NCI-H524 treated with DMSO at 0.1 percent for 48 hours (cell line): ENCODE measurements around the gene RING1.

Experiments
- DNase-seq: peaks from one replicate; lab custom pipeline; 2025; lab: John Stamatoyannopoulos, UW

The RING1 gene

DNA sequence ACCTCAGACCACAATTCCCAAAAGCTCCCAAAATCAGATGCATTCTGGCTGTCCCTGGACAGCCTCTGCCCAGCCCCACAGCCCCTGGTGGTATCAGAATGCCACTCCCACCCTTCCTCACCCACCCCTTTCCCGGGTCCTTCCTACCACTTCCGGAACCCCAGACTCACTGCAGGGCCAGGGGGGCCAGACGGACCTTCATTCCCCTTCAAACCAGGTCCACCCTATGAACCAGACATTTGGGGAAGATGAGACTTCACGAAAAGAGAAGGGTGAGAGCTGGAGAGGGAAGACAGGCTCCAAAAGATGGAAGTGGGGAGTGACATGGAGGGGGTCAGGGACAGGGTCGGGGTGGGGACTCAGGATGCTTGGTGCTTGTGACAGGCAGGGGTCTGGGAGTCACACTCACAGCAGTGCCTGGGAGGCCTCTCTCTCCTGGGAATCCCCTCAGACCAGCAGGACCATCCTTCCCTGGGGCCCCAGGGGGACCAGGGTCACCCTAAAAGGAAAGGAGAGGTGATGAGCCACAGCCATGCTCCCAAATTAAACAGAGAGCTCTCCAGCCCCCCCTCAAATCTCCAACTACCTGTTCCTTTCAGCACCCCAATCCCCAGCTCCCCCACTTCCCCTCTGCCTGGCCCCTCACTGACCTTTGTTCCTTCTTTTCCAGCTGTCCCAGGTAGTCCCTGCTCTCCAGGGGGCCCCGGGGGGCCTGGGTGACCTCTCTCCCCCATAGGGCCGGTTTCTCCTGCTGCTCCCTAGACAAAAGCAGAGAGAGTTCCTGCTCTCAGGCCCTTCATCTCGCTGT is 36.2 kb upstream of the RING1 start:
- no peak for DNase-seq

DNA sequence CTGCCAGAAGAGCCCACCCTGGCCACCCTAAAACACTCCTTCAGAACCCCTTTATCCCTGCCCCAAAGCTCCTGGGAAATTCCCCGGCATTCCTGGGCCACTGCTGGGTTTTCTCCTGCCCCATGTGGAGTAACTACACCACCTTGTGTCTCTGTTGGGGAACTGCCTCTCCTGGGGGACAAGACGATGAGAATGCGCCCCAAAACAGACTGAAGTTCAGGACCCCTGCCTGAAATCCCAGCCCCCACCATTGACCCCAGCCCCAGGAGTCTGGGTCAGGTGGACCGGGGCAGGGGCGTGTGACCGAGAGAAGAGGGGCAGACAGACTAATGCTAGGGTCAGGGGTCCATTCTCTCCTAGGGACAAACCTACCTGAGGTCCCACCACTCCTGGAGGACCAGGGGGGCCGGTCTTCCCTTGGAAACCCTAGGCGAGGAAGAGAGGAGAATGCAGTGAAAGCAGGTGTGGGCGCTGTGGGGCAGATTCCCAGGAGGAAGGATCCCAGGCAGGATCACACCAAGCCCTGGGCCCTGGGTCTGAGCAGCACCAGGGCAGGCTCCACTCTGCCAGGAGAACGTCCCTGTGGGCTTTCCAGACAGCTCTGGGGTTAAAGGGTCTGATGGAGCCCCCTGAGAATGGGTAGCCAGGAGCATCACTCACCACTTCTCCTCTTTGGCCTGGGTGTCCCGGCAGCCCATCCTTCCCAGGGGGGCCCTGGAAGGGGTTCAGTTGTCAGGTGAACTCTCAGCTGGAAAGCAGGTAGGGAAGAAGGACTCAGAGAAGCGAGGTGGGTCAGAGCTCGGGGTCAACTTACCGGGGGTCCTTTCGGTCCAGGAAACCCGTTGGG is 35.4 kb upstream of the RING1 start:
- no peak for DNase-seq

DNA sequence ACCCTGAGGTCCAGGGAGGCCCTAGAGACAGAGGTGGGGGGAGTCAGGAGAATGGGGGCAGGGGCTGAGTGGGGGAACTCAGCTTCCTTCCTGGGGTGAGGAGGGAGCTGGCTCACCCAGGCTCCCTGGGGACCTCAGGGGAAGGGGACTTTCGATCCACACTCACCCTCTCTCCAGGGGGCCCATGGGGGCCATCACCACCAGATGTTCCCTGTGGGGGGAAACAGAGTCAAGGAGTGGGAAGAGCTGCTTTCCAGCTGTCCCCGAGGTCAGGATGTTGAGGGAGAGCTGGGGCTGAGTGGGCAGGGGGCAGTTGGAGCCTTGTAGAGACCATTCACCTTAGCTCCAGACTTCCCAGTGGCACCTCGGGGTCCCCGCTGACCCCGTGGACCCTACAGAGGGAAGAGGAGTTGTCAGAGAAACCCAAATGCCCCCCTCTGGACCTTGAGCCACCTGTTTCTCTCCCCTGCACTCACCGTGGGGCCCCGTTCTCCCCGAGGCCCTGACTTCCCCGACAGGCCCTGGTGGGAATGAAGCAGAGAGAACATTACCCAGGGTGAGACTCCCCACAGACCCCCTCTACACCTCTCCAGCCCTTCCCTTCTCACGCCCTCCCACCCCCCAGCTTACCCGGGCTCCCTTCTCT is 34.6 kb upstream of the RING1 start:
- no peak for DNase-seq

DNA sequence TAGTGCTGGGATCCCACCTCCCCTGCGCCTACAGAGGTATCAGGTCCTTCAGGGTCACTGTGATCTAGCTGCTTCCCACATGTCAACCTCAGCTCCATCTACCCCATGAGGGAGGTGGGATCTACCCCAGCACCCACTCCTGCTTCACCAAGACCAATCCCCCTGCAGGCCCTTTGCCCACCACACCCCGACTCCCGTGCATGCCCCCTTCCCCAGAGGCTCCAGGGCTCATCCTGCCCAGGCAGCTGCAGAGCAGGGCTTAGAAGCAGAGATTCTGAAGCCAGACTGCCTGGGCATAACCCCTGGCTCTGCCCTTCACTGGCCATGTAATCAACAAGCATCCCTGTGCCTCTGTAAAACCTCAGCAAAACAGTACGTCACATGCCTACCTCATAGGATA is 33.5 kb upstream of the RING1 start:
- DNase-seq: no peak

DNA sequence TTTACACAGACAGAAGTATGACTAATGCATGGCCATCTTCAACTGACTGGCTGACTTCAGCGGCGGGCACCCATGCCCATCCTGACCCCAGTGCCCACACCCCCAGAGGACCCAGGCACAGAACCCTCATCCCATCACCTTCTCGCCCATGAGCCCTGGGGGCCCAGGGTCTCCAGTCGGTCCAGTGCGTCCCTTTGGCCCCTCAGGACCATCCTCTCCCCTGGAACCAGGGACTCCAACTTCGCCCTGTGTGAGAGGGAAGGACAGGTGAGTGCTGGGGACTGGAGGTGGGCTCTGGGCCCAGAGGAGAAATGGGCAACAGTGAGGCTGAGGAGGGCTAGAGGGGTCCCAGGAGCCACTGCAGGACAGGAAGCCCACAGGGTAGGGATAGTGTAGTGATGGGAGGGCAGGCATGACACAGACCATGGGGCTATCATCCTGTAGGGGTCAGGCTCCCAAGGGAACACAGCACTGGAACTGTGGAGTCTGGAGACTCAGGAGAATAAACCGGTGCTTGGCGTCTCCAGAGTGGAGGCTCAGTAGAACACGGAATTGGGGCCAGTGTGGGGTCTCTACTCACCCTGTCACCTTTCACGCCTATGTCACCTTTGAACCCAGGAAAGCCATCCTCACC is 32.7 kb upstream of the RING1 start:
- no peak for DNase-seq

DNA sequence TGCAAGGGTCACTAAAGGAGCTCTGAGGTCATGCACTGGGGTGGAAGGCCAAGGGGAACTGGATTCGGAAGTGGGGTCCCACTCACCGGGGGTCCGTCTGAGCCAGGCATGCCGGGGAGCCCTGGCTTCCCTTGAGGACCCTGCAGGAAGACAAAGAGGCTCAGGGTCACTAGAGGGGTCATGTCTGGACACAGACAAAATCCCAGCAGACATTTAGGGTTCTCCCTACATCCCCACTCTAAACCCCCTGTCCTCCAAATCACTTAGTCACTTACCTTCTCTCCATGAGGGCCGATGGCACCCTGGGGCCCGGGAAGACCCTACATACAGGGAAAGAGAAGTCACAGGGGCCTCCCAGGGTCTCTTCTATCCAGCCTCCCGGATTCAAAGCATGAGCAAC is 31.4 kb upstream of the RING1 start:
- DNase-seq: no peak

DNA sequence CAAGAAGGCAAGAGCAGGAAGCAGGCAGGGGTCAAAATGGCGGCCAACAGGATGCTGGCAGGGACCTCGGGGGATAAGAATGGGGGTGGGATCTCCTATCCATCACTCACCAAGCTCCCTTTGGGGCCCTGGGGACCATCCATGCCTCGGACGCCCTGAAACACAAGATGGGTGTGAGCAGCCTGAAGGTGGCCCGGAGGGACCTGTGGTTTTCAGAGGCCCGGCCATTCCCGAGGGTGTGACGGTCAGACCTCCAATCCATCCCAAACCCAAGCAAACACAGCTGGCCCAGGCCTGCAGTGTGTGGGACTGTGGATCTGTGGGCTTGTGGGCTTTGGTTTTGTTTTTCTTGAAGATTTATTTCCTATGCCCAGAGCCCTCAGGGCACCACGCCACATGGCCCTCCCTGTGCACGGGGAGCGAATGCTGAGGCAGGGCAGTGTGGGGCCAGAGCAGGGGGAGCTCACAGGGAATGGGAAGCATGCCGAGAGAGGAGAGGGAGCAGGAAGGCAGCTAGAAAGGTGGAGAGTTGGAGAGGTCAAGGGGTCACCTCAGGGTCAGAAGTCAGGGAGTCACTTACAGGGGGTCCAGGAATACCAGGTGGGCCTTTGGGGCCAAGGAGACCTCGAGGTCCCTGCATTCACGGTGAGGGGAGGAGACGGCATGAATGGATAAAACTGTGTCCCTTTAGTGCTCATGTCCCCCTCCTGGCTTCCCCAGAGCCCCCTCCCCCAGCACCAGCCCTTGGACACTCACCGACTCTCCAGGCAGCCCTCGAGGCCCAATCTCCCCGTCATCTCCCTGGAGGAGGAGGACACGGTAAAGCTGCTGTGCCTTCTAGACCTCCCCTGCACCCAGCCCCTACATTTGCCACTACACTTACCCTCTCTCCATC is 30.5 kb upstream of the RING1 start:
- no peak for DNase-seq

DNA sequence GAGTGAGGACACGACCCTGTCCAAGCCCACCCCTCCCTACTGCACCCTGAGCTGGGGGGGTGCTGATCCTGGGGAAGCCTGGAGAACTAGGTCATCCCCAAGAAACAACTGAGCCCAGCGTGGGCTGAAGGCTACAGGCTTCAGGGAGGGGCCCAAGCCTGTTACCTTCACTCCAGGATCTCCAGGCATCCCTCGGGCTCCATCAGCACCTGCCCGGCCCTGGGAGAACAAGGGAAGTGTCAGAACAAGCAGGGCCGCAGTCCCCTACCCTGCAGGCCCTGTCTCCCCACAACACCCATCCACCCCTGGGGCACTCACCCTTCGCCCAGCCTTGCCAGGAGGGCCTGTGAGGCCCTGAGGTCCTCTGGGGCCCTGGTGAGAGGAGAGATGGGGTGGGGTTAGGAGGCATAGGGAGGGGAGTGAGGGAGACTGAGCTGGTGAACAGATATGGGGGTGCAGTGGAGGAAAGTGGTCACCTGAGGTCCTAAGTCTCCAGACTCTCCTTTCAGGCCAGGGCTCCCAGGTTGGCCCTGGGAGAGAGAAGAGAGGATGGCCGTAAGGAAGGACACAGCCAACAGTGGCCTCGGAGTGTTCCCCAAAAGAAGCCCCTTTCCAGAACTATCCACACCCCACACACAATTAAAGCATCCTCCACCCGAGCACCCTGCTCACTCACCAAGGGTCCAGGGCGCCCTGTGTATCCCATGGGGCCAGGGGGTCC is 29.4 kb upstream of the RING1 start:
- DNase-seq: no peak

DNA sequence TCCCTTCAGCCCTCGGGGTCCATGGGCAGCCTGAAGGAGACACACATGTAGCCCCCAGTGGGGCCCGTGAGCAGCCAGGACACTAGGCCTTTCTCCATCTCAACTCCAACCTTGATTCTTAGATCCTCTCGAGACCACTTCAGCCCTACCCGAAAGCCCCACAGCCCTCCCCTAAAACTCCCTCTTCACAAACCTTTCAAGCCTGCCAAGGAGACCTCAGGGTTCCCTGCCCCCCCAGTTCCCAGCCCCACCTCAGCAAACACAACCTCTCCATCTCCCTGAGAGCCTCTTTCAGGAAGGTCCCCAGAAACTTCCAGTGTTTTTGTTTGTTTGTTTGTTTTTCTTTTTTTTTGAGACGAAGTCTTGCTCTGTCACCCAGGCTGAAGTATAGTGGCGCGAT is 27.2 kb upstream of the RING1 start:
- DNase-seq: no peak

DNA sequence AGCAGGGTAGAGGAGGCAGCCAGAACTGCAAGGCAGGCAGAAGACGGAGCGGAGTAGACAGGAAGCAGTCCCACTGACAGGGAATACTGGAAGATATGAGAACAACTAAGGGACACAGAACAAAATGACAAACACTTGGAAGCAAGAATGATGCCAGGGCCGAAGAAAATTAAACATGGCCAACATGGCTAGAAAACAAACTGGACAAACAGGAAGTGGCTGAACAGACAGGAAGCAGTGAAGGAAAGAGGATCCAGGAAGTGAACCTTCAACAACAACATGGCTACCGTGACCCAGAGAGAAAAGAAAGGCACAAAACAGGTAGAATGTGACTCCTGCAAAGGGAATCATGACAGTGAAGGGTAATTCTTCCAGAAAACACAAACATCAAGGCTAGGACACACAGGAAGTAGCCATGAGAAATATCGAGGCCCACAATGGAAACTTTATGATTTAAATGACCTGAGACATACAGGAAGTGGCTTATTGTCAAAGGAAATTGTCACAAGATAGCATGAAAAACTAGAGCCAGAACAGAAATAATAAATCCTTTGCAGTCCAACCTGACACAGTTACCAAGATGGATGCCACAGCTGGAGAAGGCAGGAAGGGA is 25.1 kb upstream of the RING1 start:
- DNase-seq: no peak

DNA sequence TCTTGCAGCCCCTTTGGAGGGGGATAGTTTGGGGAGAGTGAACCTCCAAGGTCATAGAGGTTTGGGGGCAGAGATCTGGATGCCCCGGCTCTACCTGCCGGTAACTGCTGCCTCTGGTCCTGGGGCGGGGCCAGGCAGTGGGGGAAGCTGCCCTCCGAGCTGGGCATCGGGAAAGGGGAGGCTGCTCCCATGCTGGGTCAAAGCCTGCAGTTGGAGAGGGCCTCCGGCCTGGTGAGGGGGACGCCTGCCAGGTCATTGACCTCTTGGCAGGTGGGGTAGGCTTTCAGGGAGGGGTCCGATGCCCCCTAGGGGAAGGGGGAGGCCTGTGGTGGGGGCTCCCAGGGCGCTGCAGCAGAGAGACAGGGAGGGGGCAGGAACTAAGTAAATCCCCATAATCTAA is 23.1 kb upstream of the RING1 start:
- DNase-seq: no peak

DNA sequence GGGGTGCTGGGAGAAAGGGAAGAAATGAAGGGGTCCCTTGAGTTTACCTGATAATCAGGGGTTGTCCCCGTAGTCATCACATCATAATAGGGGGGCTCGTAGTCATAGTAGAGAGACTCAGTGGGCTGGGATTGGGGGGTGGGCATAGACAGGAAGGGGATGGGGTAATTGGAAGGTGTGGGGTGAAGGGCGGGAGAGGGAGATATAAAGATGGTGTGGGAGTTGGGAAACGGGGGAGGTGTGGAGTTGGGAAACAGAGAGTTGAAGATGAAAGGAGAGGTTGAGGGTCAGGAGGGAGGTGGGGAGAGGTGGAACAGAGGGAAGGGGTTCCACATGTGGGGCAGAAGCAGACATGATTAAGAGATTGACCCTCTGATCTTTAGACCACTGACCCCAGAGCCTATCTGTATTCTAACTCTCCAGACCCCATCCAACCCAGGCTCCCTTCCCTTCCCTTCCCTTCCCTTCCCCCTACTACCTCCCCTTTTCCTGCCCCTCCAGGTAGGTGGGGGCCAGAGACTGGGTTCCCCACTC is 22.6 kb upstream of the RING1 start:
- no peak for DNase-seq

DNA sequence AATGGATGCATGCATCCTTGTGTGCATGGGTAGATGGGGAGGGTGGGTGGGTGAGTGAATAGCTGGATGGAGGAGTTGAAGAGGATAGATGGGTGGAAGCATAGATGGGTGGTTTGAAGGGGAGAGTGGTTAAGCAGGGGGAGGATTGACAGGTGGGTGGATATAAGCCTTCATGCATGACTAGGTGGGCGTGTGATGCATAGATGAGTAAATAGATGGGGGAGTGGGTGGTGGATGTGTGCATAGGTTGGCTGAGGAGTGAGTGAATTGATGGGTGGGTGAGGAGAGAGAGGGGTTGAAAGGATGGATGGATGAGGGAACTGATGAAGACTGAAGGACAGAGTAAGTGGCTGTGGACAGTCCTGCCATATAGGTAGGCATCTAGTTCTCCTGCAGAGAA is 20.5 kb upstream of the RING1 start:
- DNase-seq: no peak

DNA sequence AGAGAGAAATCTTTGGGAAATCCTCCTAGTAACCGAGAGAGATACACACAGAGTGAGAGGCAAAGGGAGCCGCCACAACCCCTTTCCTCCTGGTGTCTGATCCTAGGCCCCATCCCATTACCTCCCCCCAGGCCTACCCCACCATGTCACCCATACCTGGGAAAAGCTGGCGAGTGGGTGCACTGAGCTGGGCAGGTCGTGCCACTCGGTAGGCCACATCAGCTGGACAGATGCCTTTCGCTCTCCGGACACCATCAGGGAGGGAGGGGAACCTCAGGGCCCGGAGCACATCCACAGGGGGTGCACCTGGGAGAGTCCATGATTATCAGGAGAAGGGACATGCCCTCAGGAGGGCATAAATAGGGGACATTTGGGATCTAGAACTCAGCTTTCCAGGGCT is 19.1 kb upstream of the RING1 start:
- DNase-seq: no peak

DNA sequence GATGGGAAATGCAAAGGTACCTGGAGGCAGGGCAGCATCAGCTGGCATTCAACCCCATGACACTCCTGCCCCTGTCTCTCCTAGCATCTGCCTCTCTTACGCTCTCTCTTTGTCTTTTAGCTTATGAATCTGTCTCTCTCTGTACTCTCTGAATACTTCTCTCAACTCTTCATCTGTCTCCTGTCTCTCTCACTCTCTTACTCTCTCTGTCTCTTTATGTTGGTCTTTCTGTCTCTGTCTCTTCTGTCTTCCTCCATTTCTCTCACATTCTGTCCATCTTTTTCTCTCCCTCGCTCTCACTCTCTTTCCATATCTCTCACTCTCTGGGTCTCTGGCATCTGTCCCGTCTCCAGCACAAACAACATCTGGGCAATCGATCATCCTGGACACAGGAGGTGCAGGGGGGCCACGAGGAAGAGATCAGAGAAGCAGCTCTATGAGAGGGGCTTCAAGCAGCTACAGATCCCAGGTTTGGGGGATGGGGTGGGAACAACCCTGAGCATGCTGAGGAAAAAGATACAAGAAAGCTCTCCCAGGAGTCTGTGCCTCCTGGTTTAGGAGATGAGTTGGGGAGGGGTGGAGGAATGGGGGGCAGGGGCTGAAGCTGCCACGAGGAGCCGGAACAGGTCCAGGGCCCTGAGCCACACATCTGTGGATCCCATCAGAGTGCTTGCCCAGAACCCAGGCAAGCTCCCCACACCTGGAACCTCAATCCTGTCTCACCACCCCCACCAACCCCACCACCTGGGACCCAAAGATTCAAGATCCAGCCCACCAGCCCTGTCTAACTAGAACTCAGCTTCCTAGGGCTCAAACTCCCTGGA is 18.5 kb upstream of the RING1 start:
- no peak for DNase-seq

DNA sequence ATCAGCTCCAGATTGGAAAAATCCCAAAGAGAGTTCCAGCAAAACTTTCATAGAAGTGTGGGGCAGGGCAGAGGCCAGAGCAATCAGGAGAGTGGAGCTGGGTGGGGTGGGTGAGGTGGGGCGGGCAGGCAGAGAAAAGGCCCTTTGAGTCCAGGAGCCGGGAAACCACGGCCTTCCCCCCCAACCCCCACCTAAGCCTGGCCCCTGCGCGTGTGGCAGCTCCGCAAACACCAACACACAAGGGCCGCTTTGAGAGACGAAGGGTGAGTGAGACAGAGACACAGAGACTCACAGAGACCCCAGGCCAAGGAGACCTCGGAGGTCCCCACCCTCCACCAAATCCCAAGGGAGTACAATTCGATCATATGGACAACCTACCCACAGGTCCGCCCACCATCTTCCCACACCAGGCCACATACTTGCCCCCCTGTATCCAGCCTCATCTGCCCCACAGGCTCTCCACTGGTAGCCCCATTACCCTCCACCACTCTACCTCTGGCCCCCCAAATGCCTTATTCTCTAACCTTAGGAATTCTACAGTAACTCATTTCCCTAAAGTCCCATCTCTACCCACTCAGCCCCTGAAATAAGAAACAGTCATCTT is 17.7 kb upstream of the RING1 start:
- DNase-seq: no peak

DNA sequence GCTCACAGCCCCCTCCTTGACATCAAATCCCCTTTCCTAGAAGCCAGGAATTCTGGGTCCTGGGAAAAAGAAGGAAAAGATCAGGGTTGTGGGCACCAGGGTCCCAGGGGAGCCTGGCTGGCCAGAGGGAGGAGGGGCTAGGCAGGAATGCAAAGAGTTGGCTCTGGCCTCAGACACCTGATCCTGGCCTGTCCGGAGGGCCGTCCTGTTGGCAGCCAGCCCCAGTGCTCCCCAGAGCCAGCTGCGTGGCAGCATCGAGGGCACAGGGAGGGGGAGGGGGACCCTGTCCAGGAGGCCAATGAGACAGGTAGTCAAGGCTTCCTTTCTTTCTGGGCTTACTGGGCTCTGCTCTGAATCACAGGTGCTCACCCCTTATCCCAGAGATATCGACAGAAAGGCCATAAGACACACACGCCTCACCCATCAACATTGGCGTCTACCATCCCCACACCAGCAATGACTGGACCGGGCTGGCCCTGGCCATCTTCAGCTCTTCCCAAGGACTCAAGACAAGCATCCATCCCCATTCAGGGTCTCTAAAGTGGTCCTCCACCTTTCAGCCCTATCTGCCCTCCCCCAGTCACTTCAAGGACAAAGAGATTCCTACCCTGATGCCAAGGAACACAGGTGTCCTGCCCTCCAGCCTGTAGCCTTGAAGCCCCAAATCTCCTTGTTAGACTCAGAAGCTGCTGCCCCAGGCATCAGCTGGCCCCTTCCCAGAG is 16.8 kb upstream of the RING1 start:
- DNase-seq: no peak

DNA sequence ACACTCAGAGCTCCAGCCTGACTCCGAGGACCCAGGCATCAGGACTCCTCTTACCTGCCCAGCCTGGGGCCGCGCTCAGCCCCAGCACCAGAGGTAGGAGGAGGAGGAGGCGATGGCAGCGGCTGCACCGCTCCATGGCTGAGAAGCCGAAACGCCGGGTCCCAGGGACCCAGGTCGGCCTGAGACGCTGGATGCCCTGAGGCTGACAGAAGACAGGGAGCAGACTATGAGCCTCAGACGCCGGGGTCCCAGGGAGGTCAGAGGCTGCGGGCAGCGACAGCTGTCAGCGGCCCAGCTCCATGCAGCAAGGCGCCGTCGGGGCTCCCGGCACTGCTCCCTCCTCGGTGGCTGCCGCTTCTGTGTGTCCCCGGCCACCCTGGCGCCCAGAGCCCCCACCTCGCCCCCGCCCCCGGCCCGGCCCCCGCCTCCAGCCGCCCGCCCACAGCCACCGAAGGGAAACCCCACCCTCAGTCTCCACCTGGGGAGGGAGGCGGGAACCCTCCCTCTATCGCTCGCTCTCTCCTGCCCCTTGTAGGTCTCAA is 16.1 kb upstream of the RING1 start, which contains the start of gene COL11A2:
Gene COL11A2, minus strand, starts transcription at position 363 of the 542 bp plus-strand sequence. Its CDS starts 227 bp downstream, at position 136.
- no peak for DNase-seq
